IPS DF 19.7 (cell line): ENCODE measurements around the gene NCAM1.

ENCODE experiments used
- DNase-seq: peaks from one replicate; pipeline ENCODE4 v3.0.0-alpha.2; 2013; ENCODE audit warnings: low read depth, low spot score

Gene NCAM1

DNA sequence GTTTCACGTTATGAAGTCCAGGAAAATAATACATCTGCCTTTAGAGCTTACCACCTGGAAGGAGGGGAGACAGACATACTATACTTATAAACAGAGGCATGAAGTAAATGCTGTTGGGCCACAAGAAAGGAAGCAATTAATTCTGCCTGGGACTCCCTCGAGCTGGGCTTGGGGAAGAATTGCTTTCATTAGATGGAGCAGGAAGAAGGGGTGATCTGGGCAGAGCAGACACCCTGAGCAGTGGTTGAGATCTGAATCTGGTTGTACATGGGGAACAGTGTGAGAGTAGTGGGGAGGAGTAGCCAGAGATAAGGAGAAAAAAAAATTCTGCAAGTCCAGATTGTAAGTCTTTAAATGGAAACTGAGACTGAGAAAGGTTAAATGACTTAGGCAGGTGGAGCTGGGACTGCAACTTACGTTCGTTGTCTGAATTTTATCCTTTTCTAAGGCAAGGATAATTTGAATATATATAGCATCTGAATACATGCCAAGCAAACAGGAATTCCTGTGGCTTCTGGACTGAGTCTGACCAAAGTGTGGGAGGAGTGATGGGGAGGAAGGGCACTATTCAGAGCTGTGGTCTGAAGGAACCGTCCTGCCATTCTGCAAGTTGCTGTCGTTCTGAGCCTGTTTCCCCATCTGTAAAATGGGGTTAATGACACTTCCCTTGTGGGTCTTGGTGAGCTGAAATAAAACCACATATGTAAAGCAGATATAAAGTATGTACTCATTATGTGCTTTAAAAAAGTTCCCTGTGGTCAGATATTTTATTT, 7.9 kb downstream of the NCAM1 start:
- no peak for DNase-seq

DNA sequence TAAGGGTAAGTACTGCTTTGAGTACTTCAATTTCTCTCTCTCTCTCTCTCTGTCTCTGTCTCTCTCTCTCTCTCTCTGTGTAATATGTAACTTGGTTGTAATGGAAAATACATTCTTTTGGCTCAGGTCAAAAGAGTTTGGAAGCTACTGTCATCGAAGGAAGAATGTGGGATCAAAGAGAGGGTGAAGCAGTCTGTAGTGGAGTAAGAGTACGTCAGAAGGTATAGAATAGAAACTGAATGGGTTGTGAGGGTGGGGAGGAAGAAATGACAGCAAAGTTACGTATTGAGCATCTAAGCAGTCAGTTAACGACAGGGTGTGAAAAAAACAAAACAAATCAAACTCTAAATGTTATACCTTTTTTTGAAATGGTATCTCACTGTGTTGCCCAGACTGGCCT, 10.0 kb downstream of the NCAM1 start:
- no peak for DNase-seq

DNA sequence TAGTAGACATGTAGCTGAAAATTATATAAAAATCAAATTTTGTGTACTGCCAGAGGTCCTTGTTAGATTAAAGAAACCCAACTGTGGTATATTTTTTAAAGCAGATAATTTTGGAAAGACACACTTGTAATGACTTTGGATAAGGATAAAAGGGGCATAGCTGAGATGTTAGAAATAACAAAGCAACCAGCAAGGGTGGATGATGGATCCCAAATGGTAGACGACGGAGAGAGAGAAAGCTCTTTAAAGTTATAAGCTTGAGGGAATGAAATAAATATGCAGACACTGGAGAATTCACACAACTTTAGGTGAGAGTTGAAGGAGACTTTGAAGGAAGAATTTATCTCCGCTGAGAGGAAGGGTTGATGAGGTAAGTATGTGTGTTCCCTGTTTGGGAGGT, 10.6 kb downstream of the NCAM1 start:
- DNase-seq = no peak

DNA sequence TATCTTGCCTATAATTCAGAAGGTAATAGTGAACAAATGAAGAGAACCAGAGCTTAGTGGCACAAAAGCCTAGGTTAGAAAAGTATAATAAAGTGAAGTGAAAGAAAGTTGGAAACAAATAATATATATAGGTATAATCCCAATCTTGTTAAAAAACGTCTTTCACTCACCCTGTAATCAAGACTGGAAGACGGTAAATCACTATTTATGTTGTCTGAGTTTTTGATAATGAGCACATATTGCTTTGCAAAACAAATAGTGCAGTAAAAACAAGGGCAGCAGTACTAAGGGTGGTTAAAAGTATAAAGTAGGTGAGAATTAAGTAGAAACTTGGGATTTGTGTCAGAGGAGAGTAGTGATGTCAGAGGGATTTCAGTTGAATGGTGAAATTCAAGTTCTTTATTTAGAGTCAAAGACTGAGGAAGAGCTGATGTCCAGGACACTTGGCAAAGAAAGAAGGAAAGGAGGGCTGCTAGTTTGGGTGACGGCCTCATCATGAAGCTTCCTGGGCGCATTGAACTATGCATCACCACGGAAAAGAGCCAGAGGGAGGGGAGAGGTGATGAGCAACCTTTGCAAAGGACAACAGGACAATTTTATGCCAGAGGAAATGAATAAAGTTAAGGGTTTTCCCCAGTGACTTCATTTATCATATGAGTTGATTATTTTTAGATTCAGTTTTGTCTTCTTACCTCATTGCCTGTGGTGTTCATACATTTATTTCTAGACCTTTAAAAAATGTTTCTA, 11.4 kb downstream of the NCAM1 start:
- DNase-seq = no peak

DNA sequence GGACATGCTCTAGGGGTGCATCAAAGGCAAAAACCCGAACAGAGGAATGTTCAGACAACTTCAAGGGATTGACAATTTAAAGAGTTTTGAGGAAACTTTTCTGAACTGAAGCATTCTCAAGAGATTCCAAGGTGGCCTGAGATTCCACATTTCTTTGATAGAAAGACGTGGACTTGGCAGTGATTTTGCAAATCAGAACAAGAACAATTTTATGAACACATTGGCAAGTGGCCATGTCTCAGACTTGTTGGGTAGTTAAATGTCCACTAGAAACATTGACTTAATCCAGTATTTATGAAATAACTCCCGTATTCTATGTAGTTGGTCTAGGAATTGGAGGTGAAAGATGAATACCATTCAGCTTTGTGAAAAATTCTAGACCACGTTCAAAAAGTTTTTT, 13.8 kb downstream of the NCAM1 start:
- DNase-seq = no peak

DNA sequence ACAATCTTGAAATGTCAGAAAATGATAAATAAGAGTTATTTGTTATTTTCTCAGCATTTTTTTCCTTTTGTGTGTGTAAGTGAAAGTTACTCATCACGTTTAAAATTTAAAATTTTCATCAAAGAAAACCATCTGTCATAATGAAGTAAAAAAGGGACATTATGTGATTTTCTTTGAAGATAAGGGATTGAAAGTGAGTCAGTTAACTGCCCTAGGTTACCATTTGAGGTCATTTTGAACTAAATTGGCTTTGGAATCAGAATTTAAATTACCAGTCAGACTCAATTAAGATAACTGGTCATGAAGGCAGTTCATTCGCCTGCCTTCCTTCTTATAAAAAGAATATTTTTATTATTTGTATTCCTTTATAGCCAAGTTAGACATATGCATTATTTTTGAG, 14.3 kb downstream of the NCAM1 start:
- no peak for DNase-seq

DNA sequence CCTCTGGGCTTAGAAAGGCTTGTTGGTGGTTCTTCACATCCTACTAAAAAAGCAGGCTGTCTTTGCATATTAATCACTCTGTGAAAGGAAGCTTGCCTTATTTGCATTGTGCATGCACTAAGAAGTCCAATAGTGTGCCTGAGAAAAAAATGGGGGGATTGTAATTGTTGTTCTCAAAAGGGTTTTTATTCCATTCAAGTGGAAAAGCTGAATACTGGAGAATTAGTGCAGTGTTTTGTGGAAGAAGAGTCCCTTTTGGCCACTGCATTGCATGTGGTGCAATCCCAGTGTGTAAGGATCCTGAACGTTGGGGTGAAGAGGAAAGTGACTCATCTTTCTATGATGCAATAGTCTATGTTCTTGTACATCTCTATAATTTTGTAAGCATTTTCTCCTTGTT, 16.5 kb downstream of the NCAM1 start:
- DNase-seq = no peak

DNA sequence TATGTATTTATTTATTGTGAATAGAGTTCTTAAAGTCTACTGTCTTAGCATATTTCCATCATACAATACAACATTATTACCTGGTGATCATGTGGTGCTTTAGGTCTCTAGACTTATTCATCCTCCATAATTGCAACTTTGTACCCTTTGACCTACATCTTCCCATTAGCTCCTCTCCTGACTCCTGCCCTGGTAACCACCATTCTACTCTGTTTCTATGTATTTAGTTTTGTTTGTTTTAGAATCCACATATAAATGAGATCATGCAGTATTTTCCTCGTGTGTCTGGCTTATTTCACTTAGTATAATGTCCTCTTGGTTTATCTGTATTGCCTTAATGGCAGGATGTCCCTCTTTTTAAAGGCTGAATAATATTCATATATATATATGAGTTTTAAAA, 22.7 kb downstream of the NCAM1 start:
- DNase-seq = no peak

DNA sequence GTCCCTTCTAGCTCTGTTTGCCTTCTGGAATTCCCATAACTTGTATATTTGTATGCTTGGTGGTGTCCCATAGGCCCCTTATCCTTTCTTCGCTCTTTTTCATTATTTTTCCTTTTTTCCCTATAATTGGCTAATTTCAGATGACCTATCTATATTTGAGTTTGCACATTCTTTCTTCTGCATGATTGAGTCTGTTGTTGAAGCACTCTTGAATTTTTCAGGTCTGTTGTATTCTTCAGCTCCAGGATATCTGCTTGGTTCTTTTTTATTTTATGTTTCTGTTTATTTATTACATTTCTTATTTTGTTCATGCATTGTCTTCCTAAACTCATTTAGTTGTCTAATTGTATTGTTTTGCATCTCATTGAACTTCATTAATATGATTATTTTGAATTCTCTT, 28.0 kb downstream of the NCAM1 start:
- no peak for DNase-seq

DNA sequence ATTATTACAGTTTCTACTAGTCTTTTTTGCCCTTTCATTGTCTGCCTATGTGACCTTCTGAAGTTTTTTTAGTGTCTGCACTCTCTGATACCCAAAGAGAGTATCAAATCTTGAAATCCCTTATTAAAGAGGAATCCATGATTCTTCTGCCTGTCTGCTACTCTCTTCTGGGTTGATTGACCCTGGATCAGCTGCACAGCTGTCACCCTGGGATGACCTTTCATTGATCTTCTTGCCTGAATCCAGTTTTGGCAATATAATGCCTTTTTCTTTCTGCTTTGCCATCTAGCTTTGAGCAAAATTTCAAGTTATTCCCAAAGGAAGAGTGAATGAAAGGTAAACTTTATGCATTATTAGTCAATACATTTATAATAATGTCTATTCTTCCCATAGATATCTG, 32.6 kb downstream of the NCAM1 start:
- no peak for DNase-seq

DNA sequence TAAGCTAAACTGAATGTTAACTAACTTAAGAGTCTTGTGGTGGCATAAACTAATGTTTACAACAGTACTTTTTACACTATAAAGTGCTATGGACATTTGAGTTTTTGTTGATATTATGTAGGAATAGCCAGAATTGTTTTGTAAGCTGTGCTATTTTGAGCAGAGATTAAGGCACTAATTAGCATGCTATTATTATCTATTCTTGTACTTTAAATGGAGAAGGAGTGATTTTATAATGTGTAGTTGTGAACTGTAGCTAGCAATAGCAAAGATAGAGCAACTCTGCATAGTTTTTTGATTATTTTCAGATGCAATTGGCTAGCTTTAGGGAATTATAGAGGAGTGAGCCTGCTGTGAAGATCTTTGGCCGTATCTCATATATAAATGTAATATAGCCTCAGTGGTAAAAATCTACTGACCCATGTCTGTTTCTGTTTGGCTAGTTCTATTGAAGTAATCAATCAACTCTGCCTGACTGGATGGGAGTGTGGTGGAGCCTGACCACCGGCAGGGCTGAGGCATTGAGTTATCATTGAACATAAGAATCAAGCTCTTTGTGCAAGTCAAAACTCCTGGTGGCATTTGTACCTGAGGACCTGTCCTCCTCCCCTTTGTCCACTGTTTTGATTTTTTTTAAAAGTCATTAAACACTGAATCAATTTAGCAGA, 34.3 kb downstream of the NCAM1 start:
- no peak for DNase-seq

DNA sequence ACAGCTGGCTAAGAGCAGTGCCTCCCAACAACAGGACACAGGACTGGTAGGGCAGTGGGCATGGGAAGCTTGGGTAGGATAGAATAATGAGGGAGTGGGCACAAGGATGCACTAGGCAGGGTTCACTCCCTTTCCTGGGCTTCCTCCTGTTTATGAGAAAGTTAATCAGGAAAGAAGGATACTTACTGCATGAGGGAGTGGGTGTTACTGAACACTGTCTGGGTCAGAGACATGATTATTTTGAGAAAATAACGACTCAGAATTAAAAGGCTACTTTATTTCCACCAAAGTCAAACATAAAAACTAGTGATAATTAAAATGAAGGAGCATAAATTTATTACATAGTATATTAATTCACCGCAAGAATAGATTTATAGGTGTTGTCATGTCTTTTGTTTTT, 35.8 kb downstream of the NCAM1 start:
- no peak for DNase-seq

DNA sequence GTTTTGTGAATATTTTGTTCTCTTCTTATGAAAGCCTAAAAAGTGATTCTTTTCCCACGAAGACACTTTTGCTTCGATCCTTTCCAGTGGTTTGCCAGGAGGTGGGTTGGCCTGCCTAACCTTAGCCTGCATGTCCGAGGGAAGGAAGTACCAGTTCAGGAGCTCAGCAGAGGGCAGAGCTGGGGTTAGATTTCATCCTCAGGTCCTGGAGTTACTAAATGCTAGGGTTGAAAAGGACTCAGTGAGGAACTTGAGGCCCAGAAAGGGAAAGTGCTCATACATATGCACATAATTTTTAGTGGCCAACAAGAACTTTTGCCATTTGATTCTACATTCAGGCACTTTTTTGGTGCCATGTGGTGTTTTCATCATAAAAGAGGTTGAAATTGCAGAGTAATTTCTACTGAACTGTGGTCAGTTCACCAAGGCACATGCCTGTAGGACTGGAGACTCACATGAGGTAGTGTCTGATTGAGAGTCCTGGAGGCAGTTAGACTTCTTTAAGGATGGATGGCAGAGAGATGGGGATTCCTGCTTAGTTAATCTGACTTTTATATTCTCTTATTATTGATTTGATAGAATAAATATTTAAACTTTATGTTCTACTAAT, 36.7 kb downstream of the NCAM1 start:
- DNase-seq = no peak

DNA sequence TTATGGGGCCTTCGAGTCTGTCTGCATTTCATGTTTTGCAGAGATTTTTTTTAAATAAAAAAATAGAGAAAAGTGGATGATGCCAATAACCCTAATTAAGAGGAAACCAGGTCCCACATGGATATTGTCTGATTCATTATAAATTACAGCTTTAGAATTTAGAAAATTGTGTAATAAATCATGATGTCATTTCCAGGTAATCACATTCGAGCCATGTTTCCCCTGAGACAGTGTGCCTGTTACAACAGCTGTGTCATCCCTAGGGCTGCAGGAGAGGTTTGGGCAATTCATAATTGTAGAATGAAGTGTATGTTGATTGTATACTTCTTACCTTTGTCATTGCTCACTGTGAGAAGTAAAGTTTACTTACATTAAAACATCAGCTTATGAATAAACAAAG, 38.3 kb downstream of the NCAM1 start:
- no peak for DNase-seq

DNA sequence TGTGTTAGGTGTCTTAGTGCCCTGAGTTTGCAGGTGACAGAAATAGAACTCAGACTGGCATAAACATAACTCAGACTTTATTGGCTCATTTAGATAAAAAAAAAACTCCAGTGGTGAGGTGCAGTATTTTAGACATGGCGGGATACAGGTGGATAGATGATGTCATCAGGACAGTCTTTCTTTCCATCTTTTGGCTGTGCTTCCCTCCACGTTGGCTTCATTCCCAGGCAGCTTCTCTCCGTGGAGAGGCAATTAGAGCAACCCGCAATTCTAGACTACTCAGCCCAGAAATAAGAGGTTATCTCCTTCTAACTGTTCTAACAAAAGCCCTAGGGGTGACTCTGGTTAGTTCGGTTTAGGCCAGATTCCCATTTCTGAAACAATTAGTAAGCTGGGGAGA, 40.5 kb downstream of the NCAM1 start:
- no peak for DNase-seq

DNA sequence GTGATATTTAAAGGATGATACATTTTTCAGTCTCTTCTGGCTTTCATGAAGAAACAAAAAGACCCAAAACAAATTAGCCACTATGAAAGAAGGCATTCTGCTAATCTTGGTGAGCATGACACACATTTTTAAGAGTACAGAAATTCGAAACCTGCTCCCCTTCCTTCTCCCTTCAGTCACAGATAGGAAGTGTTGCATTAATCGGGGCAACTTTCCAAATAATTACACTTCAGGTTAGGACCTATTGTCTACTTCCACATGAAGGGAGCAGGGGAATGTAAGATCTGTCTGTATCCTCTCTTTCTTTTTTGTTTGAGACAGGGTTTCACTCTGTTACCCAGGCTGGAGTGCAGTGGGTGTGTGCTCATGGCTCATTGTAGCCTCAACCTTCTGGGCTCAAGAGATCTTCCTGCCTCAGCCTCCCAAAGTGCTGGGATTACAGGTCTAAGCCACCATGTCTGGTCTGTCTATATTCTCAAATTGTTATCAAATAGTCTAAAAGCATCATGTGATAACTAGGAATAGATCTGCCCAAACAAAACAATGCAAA, 45.8 kb downstream of the NCAM1 start:
- DNase-seq = no peak

DNA sequence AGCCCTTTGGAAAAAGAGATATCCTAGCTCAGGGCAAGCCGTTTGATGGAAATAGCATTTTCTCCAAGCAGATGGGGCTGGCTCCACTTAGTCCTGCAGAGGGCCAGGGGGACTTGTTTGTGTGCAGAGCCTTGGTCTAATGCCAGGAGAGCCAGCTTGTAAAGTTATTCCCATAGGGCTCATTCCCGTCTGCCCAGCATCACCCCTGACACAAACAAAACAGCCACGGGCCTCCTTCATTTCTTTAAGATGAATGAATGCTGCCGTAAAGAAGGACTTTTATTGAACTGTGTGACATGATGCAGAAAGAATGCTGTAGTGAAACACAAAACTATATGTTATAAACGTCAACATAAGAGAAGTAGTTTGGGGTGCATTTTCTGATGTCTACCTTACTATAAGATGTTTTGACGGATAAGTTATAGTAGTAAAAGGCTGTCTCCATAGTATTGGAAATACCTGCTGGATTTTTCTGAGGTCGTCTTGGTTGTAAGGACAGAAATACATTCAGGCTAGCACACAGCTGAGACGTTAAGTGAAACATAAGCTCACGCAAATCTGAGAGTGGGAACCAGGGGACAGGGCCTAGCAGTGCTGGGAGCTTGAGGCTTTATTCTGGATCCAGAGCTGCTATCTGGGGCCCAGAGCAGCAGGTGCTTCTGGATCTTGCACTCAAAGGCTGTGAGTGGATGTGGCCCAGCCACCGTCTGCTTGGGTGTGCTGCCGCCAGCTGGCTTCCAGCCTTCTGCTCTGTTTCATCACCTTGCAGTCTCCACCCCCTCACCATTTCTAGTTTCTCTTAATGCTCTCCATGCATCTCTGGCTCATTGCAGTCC, 53.3 kb downstream of the NCAM1 start:
- DNase-seq = no peak

DNA sequence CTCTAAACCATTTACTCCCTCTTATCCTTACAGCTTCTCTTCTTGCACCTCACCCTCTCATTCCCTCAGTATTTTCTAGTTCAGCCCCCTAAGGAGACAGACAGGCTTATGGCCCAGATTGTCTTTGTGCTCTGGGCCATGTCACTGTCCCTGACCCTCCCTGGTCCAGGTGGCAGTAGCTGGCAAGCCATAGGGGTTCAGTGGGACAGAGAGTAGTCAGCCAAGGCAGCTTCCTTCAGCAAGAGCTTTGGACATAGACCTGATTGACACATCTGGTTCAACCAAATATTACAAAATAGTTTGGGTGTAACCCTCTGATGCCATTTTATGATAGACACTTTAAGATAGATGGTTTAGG, 53.9 kb downstream of the NCAM1 start:
- no peak for DNase-seq

DNA sequence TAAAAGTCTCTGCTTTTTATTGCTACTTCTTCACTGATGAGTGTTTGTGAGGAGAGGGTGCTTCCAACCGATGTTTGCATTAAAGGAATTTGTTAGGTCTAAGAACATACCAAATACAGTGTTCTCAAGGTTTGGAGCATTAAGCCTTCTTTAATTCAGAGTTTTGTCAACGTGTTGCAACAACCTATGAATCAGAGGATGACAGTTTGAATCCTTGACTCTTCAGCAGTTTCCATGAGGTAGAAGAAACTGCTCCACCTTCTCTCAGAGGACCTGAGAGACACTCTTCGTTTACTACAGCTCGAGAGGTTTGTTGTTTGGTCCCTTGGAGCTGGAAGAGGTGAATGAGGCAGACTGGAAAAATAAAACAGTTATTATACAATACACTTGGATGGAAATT, 55.7 kb downstream of the NCAM1 start:
- DNase-seq = no peak

DNA sequence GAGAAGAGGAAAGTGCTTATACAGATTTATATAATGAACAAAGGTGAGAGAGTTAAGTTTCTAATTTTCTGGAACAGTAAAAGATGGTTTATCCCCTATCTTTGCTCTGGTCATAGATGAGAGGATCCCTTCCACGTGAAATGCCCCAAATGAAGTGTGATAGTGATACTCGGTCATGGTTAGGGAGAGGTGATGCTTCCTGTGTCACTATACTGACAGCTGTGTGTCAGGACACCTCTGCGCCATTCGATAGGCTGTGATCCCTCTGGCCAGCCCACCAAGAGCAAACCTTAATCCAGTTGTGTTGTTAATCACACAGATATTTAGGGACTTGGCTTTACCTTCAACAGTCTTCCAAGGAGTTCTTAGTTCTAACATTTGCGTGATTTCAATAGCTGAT, 57.7 kb downstream of the NCAM1 start:
- DNase-seq = no peak

DNA sequence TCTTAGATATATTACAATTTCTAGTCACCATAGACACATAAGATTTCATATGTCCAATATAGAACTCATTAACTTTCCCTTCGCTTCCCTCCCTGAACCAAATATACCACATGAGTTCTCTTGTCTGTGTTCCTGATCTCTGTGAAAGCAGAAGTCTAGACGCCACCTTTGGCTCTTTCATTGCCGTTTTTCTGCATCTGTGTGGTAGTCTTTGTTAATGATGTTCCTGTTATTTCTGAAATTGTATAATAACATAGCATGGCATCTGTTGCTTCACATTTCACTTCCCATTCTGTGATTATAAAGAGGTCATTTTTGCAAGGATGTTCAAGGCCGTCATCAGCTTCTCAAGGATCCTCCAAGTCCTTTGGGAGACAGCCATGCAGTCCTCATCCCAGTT, 58.5 kb downstream of the NCAM1 start:
- no peak for DNase-seq
